COLO668 (cell line): ENCODE data around the gene CYB5B.

Source experiments
- DNase-seq: peaks from one replicate; lab custom pipeline; 2025; ENCODE audit not compliant: unreplicated experiment; lab: John Stamatoyannopoulos, UW

Gene CYB5B

GRCh38 chr16:69514356-69514755 lies 89.9 kb downstream of the CYB5B start:
- DNase-seq = no peak
